ENCODE measurements around the gene MAML2.

Gene MAML2

GRCh38 chr11:96136613-96137298, 206.2 kb downstream of the MAML2 start:
- Histone ChIP-seq H3K9me3 (ENCODE audit: control insufficient read depth, insufficient read depth, low read length) (no peaks in the 10 kb centered on the region), H3K36me3 (ENCODE audit: insufficient read depth, low read length) (no peaks in the 10 kb centered on the region), H3K9ac (ENCODE audit: low read depth, low read length) (no peak overlapping the region), H3K4me1 (ENCODE audit: insufficient read depth, low read length) (peaks cover 20% of the 10 kb centered on the region)

- H3K9ac ChIP-seq (ENCODE audit: low read depth, low read length) = no peak overlapping the region
- peaks cover 20% of the 10 kb centered on the region for H3K4me1 ChIP-seq (ENCODE audit: insufficient read depth, low read length)
- no peaks in the 10 kb centered on the region for H3K36me3 ChIP-seq (ENCODE audit: insufficient read depth, low read length)
- no peaks in the 10 kb centered on the region for H3K9me3 ChIP-seq (ENCODE audit: control insufficient read depth, insufficient read depth, low read length)
Measured at GRCh38 chr11:96134602-96135001, 208.4 kb downstream of the MAML2 start.

GRCh38 chr11:96132437-96132836, 210.6 kb downstream of the MAML2 start:
- Histone ChIP-seq H3K4me1 (ENCODE audit: insufficient read depth, low read length) (peaks cover 9% of the 10 kb centered on the region), H3K36me3 (ENCODE audit: insufficient read depth, low read length) (no peaks in the 10 kb centered on the region), H3K9ac (ENCODE audit: low read depth, low read length) (no peak overlapping the region), H3K9me3 (ENCODE audit: control insufficient read depth, insufficient read depth, low read length) (no peaks in the 10 kb centered on the region)

- Histone ChIP-seq H3K9me3 (ENCODE audit: control insufficient read depth, insufficient read depth, low read length) (no peaks in the 10 kb centered on the region), H3K4me1 (ENCODE audit: insufficient read depth, low read length) (no peaks in the 10 kb centered on the region), H3K9ac (ENCODE audit: low read depth, low read length) (no peak overlapping the region), H3K36me3 (ENCODE audit: insufficient read depth, low read length) (no peaks in the 10 kb centered on the region)
Measured at GRCh38 chr11:96130061-96130620, 212.9 kb downstream of the MAML2 start.

GRCh38 chr11:96127596-96127959, 215.4 kb downstream of the MAML2 start:
- no peak overlapping the region for H3K9ac ChIP-seq (ENCODE audit: low read depth, low read length)
- H3K4me1 ChIP-seq (ENCODE audit: insufficient read depth, low read length) = peaks cover 2% of the 10 kb centered on the region; the same call in 1 of the 2 replicates
- no peaks in the 10 kb centered on the region for H3K36me3 ChIP-seq (ENCODE audit: insufficient read depth, low read length)
- H3K9me3 ChIP-seq (ENCODE audit: control insufficient read depth, insufficient read depth, low read length) = no peaks in the 10 kb centered on the region

GRCh38 chr11:96126917-96127595, 215.9 kb downstream of the MAML2 start:
- Histone ChIP-seq H3K9ac (ENCODE audit: low read depth, low read length) (no peak overlapping the region), H3K9me3 (ENCODE audit: control insufficient read depth, insufficient read depth, low read length) (no peaks in the 10 kb centered on the region), H3K36me3 (ENCODE audit: insufficient read depth, low read length) (no peaks in the 10 kb centered on the region), H3K4me1 (ENCODE audit: insufficient read depth, low read length) (peaks cover 7% of the 10 kb centered on the region; the same call in 1 of the 2 replicates)

GRCh38 chr11:96125400-96125799, 217.6 kb downstream of the MAML2 start:
- no peaks in the 10 kb centered on the region for H3K36me3 ChIP-seq (ENCODE audit: insufficient read depth, low read length)
- H3K9me3 ChIP-seq (ENCODE audit: control insufficient read depth, insufficient read depth, low read length) = no peaks in the 10 kb centered on the region
- peaks cover 7% of the 10 kb centered on the region; the same call in 1 of the 2 replicates for H3K4me1 ChIP-seq (ENCODE audit: insufficient read depth, low read length)
- no peak overlapping the region for H3K9ac ChIP-seq (ENCODE audit: low read depth, low read length)

- H3K4me1 ChIP-seq (ENCODE audit: insufficient read depth, low read length) = peaks cover 7% of the 10 kb centered on the region; the same call in 1 of the 2 replicates
- H3K36me3 ChIP-seq (ENCODE audit: insufficient read depth, low read length) = no peaks in the 10 kb centered on the region
- H3K9me3 ChIP-seq (ENCODE audit: control insufficient read depth, insufficient read depth, low read length) = no peaks in the 10 kb centered on the region
- no peak overlapping the region for H3K9ac ChIP-seq (ENCODE audit: low read depth, low read length)
Measured at GRCh38 chr11:96124155-96124554, 218.8 kb downstream of the MAML2 start.

- Histone ChIP-seq H3K4me1 (ENCODE audit: insufficient read depth, low read length) (peaks cover 7% of the 10 kb centered on the region; the same call in 1 of the 2 replicates), H3K36me3 (ENCODE audit: insufficient read depth, low read length) (no peaks in the 10 kb centered on the region), H3K9me3 (ENCODE audit: control insufficient read depth, insufficient read depth, low read length) (no peaks in the 10 kb centered on the region), H3K9ac (ENCODE audit: low read depth, low read length) (no peak overlapping the region)
Measured at GRCh38 chr11:96123301-96123700, 219.7 kb downstream of the MAML2 start.

GRCh38 chr11:96122601-96123074, 220.4 kb downstream of the MAML2 start:
- H3K4me1 ChIP-seq (ENCODE audit: insufficient read depth, low read length) = peaks cover 7% of the 10 kb centered on the region; the same call in 1 of the 2 replicates
- H3K9me3 ChIP-seq (ENCODE audit: control insufficient read depth, insufficient read depth, low read length) = no peaks in the 10 kb centered on the region
- no peak overlapping the region for H3K9ac ChIP-seq (ENCODE audit: low read depth, low read length)
- H3K36me3 ChIP-seq (ENCODE audit: insufficient read depth, low read length) = no peaks in the 10 kb centered on the region

GRCh38 chr11:96119211-96119610, 223.8 kb downstream of the MAML2 start:
- Histone ChIP-seq H3K4me1 (ENCODE audit: insufficient read depth, low read length) (peaks cover 7% of the 10 kb centered on the region; the same call in 1 of the 2 replicates), H3K36me3 (ENCODE audit: insufficient read depth, low read length) (no peaks in the 10 kb centered on the region), H3K9ac (ENCODE audit: low read depth, low read length) (no peak overlapping the region), H3K9me3 (ENCODE audit: control insufficient read depth, insufficient read depth, low read length) (no peaks in the 10 kb centered on the region)

- no peak overlapping the region for H3K9ac ChIP-seq (ENCODE audit: low read depth, low read length)
- H3K4me1 ChIP-seq (ENCODE audit: insufficient read depth, low read length) = peaks cover 11% of the 10 kb centered on the region
- no peaks in the 10 kb centered on the region for H3K36me3 ChIP-seq (ENCODE audit: insufficient read depth, low read length)
- no peaks in the 10 kb centered on the region for H3K9me3 ChIP-seq (ENCODE audit: control insufficient read depth, insufficient read depth, low read length)
Measured at GRCh38 chr11:96116376-96116775, 226.6 kb downstream of the MAML2 start.

- Histone ChIP-seq H3K9ac (ENCODE audit: low read depth, low read length) (no peak overlapping the region), H3K9me3 (ENCODE audit: control insufficient read depth, insufficient read depth, low read length) (no peaks in the 10 kb centered on the region), H3K4me1 (ENCODE audit: insufficient read depth, low read length) (peaks cover 24% of the 10 kb centered on the region), H3K36me3 (ENCODE audit: insufficient read depth, low read length) (no peaks in the 10 kb centered on the region)
Measured at GRCh38 chr11:96114178-96115064, 228.6 kb downstream of the MAML2 start.

GRCh38 chr11:96113193-96113681, 229.8 kb downstream of the MAML2 start:
- Histone ChIP-seq H3K9ac (ENCODE audit: low read depth, low read length) (no peak overlapping the region), H3K4me1 (ENCODE audit: insufficient read depth, low read length) (peaks cover 24% of the 10 kb centered on the region), H3K9me3 (ENCODE audit: control insufficient read depth, insufficient read depth, low read length) (no peaks in the 10 kb centered on the region), H3K36me3 (ENCODE audit: insufficient read depth, low read length) (no peaks in the 10 kb centered on the region)
